Mucosa of descending colon (tissue), 3 donors: Measurements from ENCODE around the gene BAG5. TPM values are rescaled to one million over a fixed set of nuclear protein-coding genes. Genes with fewer than 3 reads are reported as not detected.
"Not testable (repeated sequence)": the region's sequence is repeated elsewhere in the genome, so short reads cannot be mapped to it uniquely, and the experiment has no call there.

ENCODE experiments used
- ATAC-seq: fragments of 200-7000 bp; cut with Tn5 transposase; one replicate; pipeline ENCODE4 v1.9.1; 2020; ENCODE audit warnings: mild to moderate bottlenecking, moderate library complexity
- DNase-seq, 3 donors: peaks; one replicate each; pipeline ENCODE4 v3.0.0-alpha.2; 2020
- H3K36me3 ChIP-seq: fragments of 200-600 bp; one replicate; pipeline ENCODE4 v1.8.0; 2021; ENCODE audit warnings: low read depth, mild to moderate bottlenecking
- H3K4me1 ChIP-seq: fragments of 200-600 bp; one replicate; pipeline ENCODE4 v1.8.0; 2021; ENCODE audit warnings: low read depth, mild to moderate bottlenecking
- H3K4me3 ChIP-seq: fragments of 200-600 bp; one replicate; pipeline ENCODE4 v1.8.0; 2021; ENCODE audit warnings: mild to moderate bottlenecking
- H3K9me3 ChIP-seq: fragments of 200-600 bp; one replicate; pipeline ENCODE4 v1.8.0; 2021; ENCODE audit warnings: mild to moderate bottlenecking
- CTCF ChIP-seq: fragments of 200-600 bp; IDR thresholded peaks from one replicate; pipeline ENCODE4 v1.8.0; 2022; ENCODE audit warnings: antibody characterized with exemption, mild to moderate bottlenecking
- intact Hi-C, 2 donors: fragments of 100-400 bp; cut with DNase I in 1 of 2; cut with micrococcal nuclease in 1 of 2; formaldehyde crosslinking; loops; one replicate each; pipeline versions ENCODE4 v1.11.0 to v1.11.1; 2022; cut with DNase I, micrococcal nuclease
- long read RNA-seq, 2 donors: library from polyadenylated mRNA; unstranded; transcript quantifications; one replicate each; pipeline ENCODE4 v2.0.0, GENCODE V29; 2019 to 2021
- total RNA-seq, 3 donors: library from RNA; stranded (reverse); fragmentation: NEBNext Ultra II Directional in 2 of 3; extraction: Animal tissue kit (Norgen Biotek cat#: 25700) in 2 of 3; gene quantifications; one replicate each; pipeline versions ENCODE4 v1.2.1 to v1.2.4, GENCODE V29; 2021 to 2023
- donor health status: DM: no; HTN: no; CAD: no; lungs with moderate emphysema.
- donor health status: DM: no; HTN: no; CAD: no.
- donor health status: DM: no; HTN: yes; CAD: no.

The BAG5 gene
- 10 to 100 TPM; 26.1 to 29.9 (median 28.0) TPM for total RNA-seq
- long read RNA-seq, donor 1, full-length matches to known transcripts: 30 of 32 reads
- long read RNA-seq, donor 1, partial matches to known transcripts: 0 of 32 reads
- long read RNA-seq, donor 1, other reads (novel, unspliced or antisense): 2 of 32 reads
- long read RNA-seq, donor 2, full-length matches to known transcripts: 18 of 21 reads
- long read RNA-seq, donor 2, partial matches to known transcripts: 0 of 21 reads
- long read RNA-seq, donor 2, other reads (novel, unspliced or antisense): 3 of 21 reads

DNA sequence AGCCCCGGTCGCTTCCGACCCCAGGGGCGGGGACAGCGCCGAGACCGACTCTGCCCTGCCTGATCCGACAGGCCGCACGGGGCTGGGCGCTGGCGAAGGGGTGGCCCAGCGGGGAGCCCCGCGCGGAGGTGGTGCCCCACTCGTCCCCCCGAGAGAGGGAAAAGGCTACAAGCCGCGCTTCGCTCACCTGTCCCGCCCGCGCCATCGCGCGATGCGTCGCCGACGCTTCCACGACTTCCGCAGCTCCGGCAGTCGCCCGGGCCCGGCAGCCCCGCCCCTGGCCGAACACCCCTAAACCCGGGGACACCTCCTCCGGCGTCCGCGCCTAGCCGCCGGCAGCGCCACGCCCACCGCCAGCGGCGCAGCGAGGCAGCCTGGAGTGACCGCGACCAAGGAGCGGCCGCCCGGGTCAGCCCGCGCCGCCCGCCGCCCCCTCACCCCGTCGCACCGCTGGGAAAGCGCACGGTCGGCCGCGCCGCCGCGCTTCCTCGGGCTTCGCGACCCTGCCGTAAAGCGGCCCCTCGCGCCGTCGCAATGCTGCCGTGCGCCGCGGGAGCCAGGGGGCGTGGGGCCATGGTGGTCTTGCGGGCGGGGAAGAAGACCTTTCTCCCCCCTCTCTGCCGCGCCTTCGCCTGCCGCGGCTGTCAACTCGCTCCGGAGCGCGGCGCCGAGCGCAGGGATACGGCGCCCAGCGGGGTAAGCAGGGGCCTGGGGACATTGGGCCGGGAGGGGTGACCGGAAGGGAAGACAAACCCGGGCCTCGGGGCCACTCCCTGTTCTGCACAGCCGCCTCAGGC, at the start of gene BAG5, which contains the start of gene COA8:
Gene BAG5 (minus strand): TSS at position 229 of the 797 bp plus-strand sequence. CDS start 1,493 bp downstream, outside the sequence.
Gene COA8 (plus strand): TSS at position 532 of the 797 bp plus-strand sequence. CDS start 42 bp downstream, at position 574.
- H3K4me1 ChIP-seq: peaks cover 22% of the 10 kb centered on the region
- ATAC-seq: peak; percentile 89

DNA sequence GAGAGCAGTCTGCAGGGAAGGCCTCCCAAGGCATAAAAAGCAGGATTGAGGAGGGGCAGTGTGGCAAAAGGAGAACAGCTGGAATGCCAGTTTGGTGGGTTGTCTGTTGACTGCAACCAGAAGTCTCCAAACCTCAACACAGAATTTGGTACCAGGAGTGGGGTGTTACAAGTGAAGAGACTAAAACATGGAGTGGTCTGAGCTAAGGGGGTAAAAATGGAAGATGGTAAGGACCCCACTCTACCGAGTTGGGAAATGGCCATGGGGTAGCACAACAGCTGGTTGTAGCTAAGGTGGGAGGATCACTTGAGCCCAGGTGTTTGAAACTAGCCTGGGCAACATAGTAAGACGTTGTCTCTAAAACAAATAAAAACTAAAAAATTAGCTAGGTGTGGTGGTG, 48.8 kb upstream of the BAG5 start:
- DNase-seq: no peak
- Histone ChIP-seq H3K4me3 (no peak overlapping the region), H3K4me1 (peaks cover 12% of the 10 kb centered on the region), H3K36me3 (no peaks in the 10 kb centered on the region), H3K9me3 (peaks cover 13% of the 10 kb centered on the region)
- TF ChIP-seq CTCF: no peak
- intact Hi-C loops: no loop called here
- no peak for ATAC-seq

More for the DNA sequence above, at the start of gene BAG5, which contains the start of gene COA8:
- Histone ChIP-seq H3K9me3 (no peaks in the 10 kb centered on the region), H3K4me3 (peak within 1 kb of the TSS; percentile 97), H3K36me3 (no peaks in the 10 kb centered on the region)
- no peak for TF ChIP-seq CTCF
- intact Hi-C loops: no loop called here
- peak; percentile 89 to 93 (median 92) for DNase-seq

DNA sequence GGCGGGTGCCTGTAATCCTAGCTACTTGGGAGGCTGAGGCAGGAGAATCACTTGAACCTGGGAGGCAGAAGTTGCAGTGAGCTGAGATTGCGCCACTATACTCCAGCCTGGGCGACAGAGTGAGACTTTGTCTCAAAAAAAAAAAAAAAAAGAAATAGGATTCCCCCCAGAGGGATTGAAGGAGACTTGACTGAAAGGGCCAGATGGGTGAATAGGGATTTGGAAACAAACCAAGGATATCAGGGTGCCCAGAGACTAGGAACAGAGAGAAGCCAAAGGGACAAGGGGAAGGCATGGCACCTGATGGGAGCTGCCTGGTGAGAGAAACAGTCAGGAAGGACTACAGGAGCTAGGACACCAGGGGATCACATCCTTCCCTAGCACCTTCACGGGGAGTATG, 46.6 kb upstream of the BAG5 start:
- ATAC-seq, DNase-seq, H3K36me3 ChIP-seq, H3K4me3 ChIP-seq, intact Hi-C loops: not testable (repeated sequence)
- peaks cover 13% of the 10 kb centered on the region for H3K9me3 ChIP-seq
- peaks cover 12% of the 10 kb centered on the region for H3K4me1 ChIP-seq

GRCh38 chr14:103607822-103608221, 45.4 kb upstream of the BAG5 start:
- ATAC-seq: no peak
- no peak overlapping the region for H3K4me3 ChIP-seq

DNA sequence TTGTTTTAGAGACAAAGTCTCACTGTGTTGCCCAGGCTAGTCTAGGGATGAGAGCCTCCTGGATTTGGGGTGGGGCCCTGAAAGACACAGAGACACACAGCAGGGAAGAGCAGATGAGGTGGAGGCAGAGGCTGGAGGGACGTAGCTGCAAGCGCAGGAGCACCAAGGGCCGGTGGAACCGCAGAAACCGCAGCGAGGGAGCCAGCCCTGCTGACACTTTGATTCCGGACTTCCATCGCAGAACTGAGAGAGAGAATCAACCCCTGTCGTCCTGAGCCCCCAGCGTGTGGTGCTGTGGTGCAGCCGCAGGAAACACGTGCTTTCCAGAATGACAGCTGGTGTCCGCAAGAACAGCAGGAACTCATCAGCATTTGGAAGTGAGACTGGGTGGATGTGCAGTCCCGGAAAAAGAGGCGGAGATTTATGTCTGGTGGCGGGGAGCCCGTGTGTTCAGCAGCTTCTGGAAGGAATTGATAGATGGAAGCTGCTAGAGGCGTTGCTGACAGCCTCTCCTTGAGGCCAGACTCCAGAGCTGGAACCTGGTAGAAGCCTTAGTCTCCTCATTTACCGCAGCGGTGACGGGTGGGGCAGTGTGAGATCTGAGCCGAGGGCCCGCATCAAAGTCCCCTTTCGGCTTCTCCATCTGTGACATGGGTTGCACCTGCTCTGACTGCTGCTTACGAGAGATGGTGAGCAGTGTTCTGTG, 44.7 kb upstream of the BAG5 start:
- no peak for TF ChIP-seq CTCF
- H3K36me3 ChIP-seq: no peaks in the 10 kb centered on the region
- intact Hi-C loops: no loop called here
- H3K9me3 ChIP-seq: peaks cover 13% of the 10 kb centered on the region
- DNase-seq: peak; percentile 71 to 77 (median 77)
- H3K4me1 ChIP-seq: peaks cover 12% of the 10 kb centered on the region
- no peak overlapping the region for H3K4me3 ChIP-seq
- ATAC-seq: peak; percentile 87

More at GRCh38 chr14:103607822-103608221, 45.4 kb upstream of the BAG5 start:
- intact Hi-C loops: no loop called here
- TF ChIP-seq CTCF: no peak
- no peak for DNase-seq
- no peaks in the 10 kb centered on the region for H3K36me3 ChIP-seq
- peaks cover 12% of the 10 kb centered on the region for H3K4me1 ChIP-seq
- peaks cover 13% of the 10 kb centered on the region for H3K9me3 ChIP-seq
